GM21360 (cell line): ENCODE data around the gene MEX3D.

ENCODE experiments used
- ATAC-seq: cut with Tn5 transposase; IDR thresholded peaks from one replicate; pipeline ENCODE4 v1.9.1; 2021; ENCODE audit warnings: mild to moderate bottlenecking, moderate library complexity; ENCODE audit not compliant: unreplicated experiment

Gene MEX3D

DNA sequence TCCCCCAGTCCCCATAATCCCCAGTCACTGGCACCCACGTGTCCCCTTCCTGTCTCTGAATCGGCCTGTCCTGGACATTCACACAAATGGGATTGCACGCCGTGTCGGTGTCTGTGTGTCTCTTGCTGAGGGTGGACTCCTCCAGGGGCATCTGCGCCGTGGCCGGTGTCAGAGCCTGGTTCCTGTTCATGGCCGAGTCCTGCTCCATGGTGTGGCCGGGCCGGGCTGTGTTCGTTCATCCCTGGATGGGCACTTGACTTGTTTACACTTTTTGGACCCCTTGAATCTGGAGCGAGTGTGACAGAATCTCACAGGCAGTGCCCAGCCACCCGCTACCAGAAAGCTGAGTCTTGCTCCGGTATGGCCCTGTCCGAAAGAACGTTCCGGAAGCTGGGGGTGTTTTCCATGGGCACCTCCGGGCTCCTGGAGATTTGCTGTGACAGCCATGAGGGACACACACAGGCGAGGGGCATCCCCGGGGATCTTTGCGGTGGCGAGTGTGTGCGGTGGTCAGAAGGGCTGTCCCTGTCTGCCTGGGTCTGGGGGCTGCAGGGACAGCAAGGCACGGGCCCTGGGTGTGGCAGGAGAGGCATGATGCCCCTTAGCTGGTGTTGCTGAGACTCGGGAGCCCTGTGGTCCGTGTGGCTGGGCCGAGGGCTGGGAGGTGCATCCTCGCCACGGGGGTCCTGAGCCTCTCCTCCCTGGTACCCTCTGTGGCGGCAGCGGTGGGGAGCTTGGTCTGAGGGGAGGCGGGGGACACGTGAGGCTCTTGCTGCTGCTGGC, 6.4 kb upstream of the MEX3D start:
- ATAC-seq = no peak

DNA sequence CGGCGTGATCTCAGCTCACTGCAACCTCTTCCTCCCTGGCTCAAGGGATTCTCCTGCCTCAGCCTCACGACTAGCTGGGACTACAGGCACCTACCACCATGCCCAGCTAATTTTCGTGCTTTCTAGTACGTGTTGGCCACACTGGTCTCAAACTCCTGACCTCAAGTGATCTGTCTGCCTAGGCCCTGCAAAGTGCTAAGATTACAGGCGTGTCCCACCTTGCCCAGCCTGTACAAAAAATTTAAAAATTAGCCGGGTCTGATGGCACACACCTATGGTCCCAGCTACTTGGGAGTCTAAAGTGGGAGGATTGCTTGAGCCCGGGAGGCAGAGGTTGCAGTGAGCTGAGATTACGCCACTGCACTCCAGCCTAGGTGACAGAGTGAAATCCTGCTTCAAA, 4.7 kb upstream of the MEX3D start:
- no peak for ATAC-seq

DNA sequence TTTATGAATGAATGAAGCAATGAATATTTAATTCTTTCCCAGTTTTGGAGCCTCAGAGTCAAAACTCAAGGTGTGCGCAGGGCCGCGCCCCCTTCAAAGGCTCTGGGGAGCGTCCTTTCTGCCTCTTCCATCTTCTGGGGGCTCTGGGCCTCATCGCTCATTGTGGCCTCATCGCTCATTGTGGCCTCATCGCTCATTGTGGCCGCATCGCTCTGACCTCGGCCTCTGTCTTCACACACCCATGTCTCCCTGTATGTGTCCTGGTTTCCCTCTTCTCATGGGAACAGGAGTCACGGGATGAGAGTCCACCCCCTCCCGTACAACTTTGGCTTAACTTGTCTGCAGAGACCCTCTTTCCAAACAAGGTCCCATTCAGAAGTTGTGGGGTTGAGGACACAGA, 3.2 kb upstream of the MEX3D start:
- ATAC-seq = no peak

DNA sequence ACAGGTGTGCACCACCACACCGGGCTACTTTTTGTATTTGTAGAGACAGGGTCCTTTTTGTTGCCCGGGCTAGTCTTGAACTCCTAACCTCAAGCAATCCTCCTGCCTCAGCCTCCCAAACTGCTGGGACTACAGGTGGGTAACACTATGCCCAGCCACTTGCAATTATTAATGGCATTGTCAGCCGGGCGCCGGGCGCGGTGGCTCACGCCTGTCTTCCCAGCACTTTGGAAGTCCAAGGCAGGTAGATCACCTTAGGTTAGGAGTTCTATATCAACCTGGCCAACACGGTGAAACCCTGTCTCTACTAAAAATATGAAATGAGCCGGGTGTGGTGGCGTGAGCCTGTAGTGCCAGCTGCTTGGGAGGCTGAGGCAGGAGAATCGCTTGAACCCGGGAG, 2.7 kb upstream of the MEX3D start:
- no peak for ATAC-seq

DNA sequence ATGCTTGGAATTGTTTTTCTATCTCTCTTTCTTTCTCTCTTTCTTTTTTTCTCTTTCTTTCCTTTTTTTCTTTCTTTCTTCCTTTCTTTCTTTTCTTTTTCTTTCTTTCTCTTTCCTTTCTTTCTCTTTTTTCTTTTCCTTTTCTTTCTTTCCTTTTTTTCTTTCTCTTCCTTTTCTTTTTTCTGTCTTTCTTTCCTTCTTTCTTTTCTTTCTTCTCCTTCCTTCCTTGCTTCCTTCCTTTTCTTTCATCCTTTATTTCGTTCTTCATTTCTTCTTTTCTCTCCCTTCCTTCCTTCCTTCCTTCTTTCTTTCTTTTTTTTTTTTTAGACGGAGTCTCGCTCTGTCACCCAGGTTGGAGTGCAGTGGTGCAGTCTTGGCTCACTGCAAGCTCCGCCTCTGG, 1.9 kb upstream of the MEX3D start:
- ATAC-seq = no peak

DNA sequence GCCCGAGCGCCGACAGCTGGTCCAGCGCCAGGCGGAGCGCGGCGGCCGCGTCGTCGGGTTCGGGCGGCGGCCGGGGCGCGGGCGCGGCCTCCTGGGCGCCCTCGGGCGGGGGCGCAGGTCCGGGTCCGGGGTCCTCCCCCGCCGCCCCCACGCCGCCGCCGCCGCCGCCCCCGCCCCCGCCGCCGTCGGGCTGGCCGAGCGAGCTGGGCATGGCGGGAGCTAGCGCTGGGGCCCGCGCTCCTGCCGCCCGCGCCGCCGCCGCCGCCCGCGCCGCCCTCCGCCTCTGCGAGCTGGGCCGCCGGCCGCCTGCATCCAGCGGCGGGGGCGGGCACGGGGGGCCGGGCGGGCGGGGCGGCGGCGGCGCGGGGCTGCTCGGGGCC, 287 bp downstream of the MEX3D start:
- no peak for ATAC-seq

DNA sequence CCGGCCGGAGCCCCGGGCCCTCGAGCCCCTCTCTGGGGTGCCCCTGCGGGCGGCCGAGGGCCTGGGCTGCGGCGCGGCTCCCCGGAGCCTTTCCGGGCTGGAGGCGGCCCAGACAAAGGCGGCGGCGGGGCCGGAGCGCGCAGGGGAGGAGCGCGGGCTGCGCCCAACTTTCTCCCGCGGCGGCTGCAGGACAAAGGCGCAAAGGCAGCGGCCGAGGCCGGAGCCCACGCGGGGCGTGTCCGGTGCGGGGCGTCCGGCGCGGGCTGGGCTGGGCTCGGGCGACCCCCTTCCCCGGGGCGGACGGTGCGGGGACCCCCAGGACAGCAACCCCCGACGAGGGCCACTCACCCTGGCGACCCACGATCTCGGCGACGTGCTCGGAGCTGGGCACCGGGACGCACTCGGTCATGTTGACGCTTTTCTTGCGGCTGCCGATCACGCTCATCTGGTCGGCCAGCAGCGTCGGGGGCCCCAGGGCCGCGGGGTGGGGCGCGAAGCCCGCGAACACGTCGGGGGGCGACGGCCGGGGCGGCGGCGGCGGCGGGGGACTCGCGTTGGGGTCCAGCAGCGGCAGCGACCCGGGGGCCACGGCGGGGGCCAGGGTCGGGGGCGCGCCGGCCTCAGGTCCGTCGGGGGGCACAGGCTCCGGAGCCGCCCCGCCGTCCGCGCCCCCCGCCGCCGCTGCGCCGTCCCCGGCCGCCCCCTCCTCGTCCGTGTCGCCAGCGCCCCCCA, 843 bp downstream of the MEX3D start:
- no peak for ATAC-seq

DNA sequence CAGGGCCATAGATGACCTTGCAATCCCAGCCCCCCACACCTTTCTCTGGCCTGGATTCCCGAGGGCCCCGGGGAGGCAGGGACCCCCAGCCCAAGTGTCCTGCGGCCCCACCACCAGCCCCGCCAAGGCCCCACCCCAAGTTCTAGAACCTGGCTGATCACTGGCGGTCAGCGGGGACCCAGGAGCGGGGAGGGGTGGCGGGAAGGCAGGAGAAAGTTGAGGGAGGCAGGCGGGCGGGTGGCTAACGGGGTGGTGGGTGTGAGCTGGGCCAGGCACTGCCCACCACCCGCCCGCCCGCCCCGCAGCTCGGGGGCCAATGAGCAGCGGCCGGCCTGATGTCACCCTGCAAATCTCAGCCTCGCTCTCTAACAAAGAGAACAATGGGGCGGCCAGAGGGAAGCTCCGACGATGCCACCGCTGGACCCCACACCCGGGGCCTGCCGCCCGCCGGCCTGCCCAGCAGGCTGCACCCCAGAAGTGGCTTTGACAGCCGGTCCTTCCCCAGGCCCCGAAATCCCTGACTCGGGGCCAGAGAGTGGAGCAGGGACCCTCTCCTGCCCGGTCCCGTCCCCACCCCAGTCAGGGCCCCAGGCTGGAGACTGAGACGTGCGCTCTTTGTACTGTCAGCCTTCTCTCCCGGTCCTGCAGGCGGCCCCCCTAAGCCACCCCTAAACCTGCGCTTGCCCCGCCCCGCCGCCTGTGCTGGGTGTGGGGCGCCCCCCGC, 1.6 kb downstream of the MEX3D start:
- no peak for ATAC-seq

DNA sequence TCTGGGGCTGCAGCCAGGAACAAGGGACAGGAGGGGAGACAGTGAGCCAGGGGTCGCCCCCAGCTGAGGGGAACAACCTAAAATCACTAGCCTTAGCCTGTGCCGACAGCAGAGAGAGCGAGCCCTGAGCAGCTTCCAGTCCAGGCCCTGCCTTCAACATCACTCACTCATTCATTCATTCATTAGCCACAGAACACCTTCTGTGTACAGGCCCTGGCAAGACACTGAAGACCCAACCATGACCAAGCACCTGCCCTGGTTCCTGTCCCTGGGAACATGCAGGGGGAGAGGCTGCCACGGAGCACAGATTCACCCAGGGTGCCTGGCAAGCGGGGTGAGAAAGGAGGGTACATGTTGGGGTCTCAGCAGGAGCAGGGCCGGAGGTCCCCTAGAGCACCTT, 4.9 kb downstream of the MEX3D start:
- ATAC-seq = no peak

DNA sequence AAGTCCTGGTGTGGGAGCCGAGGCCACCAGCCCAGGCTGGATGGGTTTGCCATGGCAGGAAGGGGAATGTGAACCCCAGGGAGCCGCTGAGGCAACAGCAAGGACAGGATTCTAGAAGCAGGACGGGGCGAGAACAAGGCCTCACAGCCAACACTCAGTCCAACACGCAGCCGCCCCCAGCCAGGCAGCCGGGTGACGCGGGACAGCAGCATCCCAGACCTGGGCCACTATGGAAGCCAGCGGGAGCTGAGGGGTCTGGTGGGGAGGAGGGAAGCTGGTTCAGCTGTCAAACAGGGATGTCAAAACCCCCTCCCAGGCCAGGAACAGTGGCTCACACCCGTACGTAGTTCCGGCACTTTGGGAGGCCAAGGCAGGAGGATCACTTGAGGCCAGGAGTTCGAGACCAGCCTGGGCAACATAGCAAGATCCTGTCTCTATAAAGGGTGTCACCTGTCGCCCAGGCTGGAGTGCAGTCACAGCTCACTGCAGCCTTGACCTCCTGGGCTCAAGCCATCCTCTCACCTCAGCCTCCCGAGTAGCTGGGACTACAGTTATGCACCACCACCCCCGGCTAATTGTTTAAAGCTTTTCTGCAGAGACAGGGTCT, 6.8 kb downstream of the MEX3D start:
- ATAC-seq = no peak

DNA sequence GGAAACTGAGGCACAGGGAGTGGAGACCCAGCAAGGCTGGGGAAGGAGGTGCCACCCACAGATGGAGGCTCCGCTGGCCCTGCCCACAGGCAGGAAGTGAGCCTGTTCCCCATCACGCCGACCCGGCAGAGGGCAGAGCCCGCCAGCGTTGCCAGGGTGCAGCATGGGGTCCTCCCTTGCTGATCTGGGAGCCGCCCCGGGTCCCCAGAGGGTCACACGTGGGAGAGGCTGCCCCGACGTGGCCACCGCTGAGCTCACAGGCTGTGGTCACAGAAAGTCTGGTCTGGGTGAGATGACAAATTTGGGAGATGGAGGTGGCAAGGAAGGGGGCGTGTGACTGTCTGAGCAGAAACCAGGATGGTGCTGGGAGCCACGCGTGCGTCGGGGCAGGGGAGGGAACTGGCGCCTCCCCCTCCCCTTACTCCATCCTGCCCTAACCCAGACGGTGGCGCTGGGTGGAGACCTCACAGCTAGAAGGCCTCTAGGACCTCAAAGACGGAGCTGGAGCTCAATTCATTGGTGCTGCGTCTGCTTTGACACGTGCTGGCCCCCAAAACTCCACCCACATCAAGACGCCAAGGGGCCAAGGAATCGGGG, 7.7 kb downstream of the MEX3D start:
- no peak for ATAC-seq

DNA sequence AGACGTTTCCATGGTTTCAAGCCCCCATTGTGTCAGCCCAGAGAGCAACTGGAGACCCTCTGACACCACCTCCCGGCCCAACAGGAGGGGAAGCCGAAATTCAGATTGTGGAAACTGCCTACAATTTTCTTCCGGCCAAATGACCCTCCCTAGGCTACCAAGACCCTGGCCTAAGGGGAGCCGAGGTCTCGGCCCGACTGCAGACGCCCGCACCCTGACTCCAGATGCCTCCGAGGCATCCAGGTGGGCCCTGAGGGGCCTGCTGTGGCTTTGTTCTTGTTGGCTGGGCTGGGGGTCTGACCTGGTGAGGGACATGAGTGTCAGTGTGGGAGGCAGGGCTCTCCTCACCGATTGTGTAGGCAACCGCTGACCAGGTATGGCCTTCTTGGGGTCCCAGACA, 9.6 kb downstream of the MEX3D start:
- ATAC-seq = no peak

DNA sequence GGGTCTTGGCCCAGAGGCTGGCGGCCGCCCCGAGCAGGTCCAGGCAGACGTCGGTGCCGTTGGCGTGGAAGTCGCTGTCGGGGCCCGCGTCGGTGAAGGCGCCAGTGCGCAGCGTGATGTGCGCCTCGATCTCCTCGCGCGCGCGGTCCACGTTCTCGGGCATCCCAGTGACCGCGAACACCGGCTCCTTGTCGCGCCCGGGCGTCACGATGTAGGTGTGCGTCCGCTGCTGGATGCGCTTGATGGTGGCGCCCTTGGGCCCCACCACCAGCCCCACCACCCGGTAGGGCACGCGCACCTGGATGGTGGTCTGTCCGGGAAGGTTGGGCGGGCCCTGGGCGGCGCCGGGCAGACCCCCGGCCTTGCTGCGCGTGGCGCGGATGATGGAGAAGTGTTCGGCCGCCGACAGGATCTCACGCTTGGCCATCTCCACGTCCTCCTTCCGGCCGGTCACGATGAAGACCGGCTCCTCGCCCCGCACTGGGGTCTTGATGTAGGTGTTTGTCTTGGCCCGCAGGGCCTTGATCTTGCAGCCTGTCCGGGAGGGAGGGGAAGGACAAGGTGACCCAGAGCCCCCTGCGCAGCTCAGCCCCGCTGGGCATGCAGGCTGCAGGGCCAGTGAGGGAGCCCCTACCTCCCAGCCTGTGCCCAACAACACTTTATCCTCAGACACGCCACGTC, 11.6 kb downstream of the MEX3D start:
- ATAC-seq = no peak

DNA sequence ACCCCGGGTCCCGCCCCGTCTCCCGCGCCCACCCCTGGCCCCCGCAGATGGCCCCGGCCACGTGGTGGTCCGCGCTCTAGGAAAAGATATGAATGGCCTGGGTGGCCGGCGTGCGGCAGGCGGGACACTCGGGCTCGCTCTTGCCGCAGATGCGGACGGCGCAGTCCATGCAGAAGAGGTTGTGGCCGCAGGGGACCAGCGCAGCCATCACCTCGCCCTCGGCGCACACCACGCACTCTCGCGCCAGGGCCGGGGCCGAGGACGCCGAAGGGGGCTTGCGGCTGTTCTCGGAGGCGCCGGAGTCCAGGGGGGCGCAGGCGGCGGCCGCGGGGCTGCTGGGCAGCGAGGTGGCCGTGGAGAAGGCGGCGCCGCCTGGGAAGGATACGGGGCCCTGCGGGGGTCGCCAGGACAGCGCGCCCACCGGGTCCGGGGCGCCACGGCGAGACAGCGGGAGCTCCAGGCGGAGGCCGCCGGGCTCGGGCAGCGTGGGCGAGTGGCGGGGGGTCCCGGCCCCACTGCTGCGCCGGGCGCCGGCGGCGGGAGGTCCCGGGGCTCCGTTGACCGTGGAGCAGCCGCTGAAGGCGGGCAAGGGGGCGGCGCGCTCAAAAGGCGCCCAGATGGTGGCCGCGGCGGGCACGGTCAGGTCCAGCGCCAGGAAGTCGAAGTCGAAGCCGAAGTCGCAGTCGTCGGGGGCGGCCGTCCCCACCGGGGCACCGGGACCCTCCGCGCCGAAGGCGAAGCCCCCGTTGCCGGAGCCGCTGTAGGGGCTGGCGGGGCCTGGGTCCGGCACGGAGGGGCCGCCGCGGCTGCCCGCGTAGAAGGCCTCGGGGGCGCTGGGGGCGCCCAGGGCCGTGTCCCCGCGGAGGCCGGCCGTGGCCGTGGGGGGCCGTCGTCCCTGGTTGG, 12.4 kb downstream of the MEX3D start:
- ATAC-seq = no peak

DNA sequence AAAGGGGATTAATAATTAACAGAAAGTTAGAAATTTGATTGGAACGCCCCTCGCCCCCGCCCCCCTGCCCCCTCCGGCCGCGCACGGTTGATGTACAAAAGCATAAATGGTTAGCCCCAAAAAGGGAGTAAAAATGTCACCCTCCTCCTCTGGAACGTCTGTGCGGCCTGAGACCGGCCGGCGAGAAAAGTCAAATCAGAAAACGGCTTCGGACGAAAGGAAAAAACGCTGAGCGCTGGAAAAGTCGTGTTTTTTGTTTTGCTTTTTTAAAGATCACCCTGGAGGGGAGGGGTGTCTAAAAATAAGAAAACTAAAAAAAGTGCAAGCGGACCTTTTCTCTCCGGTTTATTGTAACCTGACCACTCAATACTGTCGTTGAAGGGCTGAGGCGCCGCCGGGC, 13.2 kb downstream of the MEX3D start:
- no peak for ATAC-seq

DNA sequence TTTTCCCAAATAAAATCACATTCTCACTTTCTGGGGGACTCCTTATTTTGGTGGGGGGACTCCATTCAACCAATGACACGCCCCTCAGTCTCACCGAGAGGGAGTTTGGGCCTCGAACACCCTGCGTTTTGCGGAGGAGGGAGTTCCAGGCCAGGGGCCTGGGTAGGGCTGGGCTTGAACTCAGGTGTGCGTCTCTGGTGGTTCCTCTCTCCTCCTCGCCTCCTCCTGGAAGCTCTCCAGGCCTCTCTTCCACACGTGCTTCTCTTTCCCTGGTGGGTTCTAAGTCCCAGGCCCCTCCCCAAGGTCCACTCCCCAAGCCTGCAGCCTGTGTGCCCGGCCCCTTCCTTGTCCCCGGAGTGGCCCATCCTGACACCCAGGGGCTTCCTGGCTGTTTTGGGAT, 14.7 kb downstream of the MEX3D start:
- ATAC-seq = no peak

DNA sequence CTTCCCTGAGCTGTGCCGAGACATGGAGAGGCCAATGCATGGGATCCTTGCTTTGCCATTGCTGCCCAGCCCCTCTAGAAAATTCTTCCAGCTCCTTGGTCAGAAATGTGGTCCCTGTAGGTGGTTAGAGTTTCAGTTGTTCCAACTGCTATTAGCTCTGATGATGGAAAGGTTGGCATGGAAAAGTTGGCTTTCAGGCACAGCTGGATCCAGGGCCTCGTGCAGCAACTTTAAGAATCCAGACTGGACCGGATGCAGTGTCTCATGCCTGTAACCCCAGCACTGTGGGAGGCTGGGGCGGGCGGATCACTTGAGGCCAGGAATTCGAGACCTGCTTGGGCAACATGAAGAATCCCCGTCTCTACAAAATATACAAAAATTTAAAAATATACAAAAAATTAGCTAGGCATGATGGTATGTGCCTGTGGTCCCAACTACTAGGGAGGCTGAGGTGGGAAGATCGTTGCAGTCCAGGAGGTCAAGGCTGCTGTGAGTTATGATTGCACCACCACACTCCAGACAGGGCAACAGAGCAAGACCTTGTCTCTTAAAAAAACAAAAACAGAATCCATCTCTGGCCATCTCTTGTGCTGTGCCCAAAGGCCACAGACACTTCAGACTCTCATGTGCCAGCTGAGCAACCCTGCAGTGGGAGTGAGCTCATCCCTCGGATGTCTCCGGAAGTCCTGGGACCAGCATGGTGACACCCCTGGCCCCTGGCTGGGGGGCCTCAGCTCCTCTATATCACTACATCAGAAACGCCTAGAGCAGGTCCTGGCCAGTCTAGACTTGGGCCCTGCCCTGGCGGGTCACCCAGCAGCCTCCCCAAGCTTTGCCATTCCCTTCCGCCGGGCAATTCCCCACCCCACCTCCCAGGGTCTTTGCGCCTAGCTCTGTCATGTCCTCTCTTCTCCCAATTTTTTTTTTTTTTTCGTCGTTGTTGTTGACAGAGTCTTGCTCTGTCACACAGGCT, 16.8 kb downstream of the MEX3D start:
- ATAC-seq = no peak

DNA sequence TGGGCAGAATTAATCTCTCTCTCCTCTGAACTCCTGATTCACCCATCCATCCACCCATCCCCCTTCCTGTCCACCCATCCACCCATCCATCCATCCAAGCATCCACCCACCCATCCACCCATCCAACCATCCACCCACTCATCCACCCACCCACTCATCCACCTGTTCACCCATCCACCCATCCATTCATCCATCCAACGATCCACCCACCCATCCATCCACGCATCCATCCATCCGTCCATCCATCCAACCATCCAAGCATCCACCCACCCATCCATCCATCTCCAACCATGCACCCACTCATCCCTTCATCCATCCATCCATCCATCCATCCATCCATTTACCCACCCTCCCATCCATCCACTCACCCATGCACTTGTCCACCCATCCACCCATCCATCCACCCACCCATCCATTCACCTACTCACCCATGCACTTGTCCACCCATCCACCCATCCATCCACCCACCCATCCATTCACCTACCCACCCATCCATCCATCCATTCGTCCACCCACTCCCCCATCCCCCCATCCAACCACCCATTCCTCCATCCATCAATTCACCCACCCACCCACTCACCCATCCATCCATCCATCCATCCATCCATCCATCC, 18.7 kb downstream of the MEX3D start:
- ATAC-seq = no peak
